OCI-LY7 (cell line): ENCODE data around the gene CAMKK1.

Experiments used
- EZH2phosphoT487 ChIP-seq: fragments of 200-600 bp; sonication (generic); IDR thresholded peaks from 2 replicates; pipeline ENCODE4 v1.6.1; 2018; ENCODE audit warnings: low read depth, borderline replicate concordance, mild to moderate bottlenecking, mixed run types, antibody characterized with exemption, low read length, moderate library complexity, mixed read lengths
- TF ChIP-seq, protein P1 (sequence below): fragments of 200-600 bp; sonication (generic); conservative IDR thresholded peaks from 2 replicates; pipeline ENCODE4 v1.5.1; 2014; ENCODE audit warnings: mild to moderate bottlenecking, antibody characterized with exemption, low read length, moderate library complexity, mixed read lengths

DNA sequence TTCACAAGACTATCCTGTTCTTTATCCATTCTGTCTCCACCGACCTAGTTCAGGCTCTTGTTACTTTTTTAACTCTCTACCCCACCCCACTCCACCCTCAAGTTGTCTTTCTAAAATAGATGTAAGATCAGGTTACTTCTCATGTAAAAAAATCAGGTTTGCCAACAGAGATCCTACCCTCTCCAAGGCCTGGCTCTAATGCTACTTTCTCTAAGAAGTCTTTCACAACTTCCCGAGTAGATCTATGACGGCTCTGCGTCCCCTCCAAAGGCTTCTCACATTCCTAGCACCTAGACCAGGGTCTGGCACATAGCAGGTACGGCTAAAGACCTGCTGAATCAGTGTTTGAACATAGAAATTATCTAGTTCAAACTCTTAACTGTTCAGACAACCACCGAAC is 77.7 kb downstream of the CAMKK1 start:
- no peak for TF ChIP-seq EZH2phosphoT487
- TF ChIP-seq, protein P1, sequence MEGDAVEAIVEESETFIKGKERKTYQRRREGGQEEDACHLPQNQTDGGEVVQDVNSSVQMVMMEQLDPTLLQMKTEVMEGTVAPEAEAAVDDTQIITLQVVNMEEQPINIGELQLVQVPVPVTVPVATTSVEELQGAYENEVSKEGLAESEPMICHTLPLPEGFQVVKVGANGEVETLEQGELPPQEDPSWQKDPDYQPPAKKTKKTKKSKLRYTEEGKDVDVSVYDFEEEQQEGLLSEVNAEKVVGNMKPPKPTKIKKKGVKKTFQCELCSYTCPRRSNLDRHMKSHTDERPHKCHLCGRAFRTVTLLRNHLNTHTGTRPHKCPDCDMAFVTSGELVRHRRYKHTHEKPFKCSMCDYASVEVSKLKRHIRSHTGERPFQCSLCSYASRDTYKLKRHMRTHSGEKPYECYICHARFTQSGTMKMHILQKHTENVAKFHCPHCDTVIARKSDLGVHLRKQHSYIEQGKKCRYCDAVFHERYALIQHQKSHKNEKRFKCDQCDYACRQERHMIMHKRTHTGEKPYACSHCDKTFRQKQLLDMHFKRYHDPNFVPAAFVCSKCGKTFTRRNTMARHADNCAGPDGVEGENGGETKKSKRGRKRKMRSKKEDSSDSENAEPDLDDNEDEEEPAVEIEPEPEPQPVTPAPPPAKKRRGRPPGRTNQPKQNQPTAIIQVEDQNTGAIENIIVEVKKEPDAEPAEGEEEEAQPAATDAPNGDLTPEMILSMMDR = no peak
